Head of caudate nucleus (tissue), 42 donors: ENCODE data around the gene ZBTB46.
"Not testable (repeated sequence)": the region's sequence is repeated elsewhere in the genome, so short reads cannot be mapped to it uniquely, and the experiment has no call there.

Experiments used
- DNase-seq, 42 donors: peaks; one replicate each; pipeline versions ENCODE4 v3.0.0 to v3.0.0-alpha.2; 2020 to 2021; ENCODE audit warnings: mixed read lengths in 7 of 42
- intact Hi-C: fragments of 100-400 bp; cut with DNase I; formaldehyde crosslinking; loops from one replicate; pipeline ENCODE4 v1.15.0; 2022

The ZBTB46 gene

GRCh38 chr20:63830841-63831588, at the start of gene ZBTB46:
Gene ZBTB46 (minus strand): TSS chr20:63831264. CDS start chr20:63790757, 40,507 bp downstream.
- intact Hi-C loops: no loop called here
- peak in 22 of 42 donors; percentile 11 to 68 (median 48) for DNase-seq

- DNase-seq: no peak
- intact Hi-C loops: no loop called here
These were observed 48.0 kb upstream of the ZBTB46 start for GRCh38 chr20:63878899-63879663.

- no peak for DNase-seq
These were observed 46.8 kb upstream of the ZBTB46 start for GRCh38 chr20:63877755-63878470.

GRCh38 chr20:63876489-63877036, 45.5 kb upstream of the ZBTB46 start:
- intact Hi-C loops: no loop called here
- no peak for DNase-seq

More at GRCh38 chr20:63877755-63878470, 46.8 kb upstream of the ZBTB46 start:
- intact Hi-C loops: no loop called here

GRCh38 chr20:63874241-63874640, 43.2 kb upstream of the ZBTB46 start:
- intact Hi-C loops, DNase-seq: not testable (repeated sequence)

- DNase-seq: peak in 17 of 42 donors; percentile 29 to 71 (median 42)
- intact Hi-C loops: no loop called here
These were observed 42.5 kb upstream of the ZBTB46 start for GRCh38 chr20:63873477-63873971.

GRCh38 chr20:63868264-63868663, 37.2 kb upstream of the ZBTB46 start:
- intact Hi-C loops: no loop called here
- DNase-seq: no peak

- DNase-seq, intact Hi-C loops: not testable (repeated sequence)
These were observed 36.0 kb upstream of the ZBTB46 start for GRCh38 chr20:63867042-63867441.

- intact Hi-C loops: no loop called here
- DNase-seq: peak; percentile 97 to 100 (median 99)
These were observed 34.0 kb upstream of the ZBTB46 start, which contains the start of gene TPD52L2 for GRCh38 chr20:63864978-63865640. Gene TPD52L2 (plus strand): TSS chr20:63865270. CDS start chr20:63865366, 96 bp downstream.

- no peak for DNase-seq
- intact Hi-C loops: no loop called here
These were observed 33.5 kb upstream of the ZBTB46 start for GRCh38 chr20:63864545-63864977.

- peak; percentile 44 to 87 (median 71) for DNase-seq
- intact Hi-C loops: no loop called here
These were observed 32.9 kb upstream of the ZBTB46 start for GRCh38 chr20:63863798-63864544.

- no peak for DNase-seq
- intact Hi-C loops: no loop called here
These were observed 32.1 kb upstream of the ZBTB46 start for GRCh38 chr20:63863021-63863797.

GRCh38 chr20:63861981-63862901, 31.2 kb upstream of the ZBTB46 start:
- no peak for DNase-seq
- intact Hi-C loops: no loop called here

GRCh38 chr20:63861365-63861934, 30.4 kb upstream of the ZBTB46 start, which contains the start of gene ABHD16B:
Gene ABHD16B (plus strand): TSS chr20:63861498. CDS start chr20:63861541, 43 bp downstream.
- intact Hi-C loops: no loop called here
- no peak for DNase-seq

GRCh38 chr20:63860325-63861051, 29.4 kb upstream of the ZBTB46 start:
- peak in 20 of 42 donors; percentile 14 to 62 (median 32) for DNase-seq
- intact Hi-C loops: no loop called here
